Esophagus squamous epithelium (tissue), 5 donors: ENCODE measurements around the gene TTC24. TPM values are rescaled to one million over a fixed set of nuclear protein-coding genes. Genes with fewer than 3 reads are reported as not detected.
"Not testable (repeated sequence)": the region's sequence is repeated elsewhere in the genome, so short reads cannot be mapped to it uniquely, and the experiment has no call there.

Experiments used
- DNase-seq: peaks from one replicate; lab custom pipeline; 2025; lab: John Stamatoyannopoulos, UW
- H3K27ac ChIP-seq, 4 donors: fragments of 200-600 bp; sonication (generic); one replicate each; pipeline ENCODE4 v1.5.1; 2016 to 2019; ENCODE audit warnings: mild to moderate bottlenecking in 1 of 4
- H3K27me3 ChIP-seq, 4 donors: fragments of 200-600 bp; sonication (generic); 1 replicate in 3 of 4; 2 replicates in 1 of 4; pipeline versions ENCODE4 v1.5.1 to v1.6.0; 2017 to 2021; ENCODE audit warnings: antibody characterized with exemption in 1 of 4
- H3K36me3 ChIP-seq, 3 donors: fragments of 200-600 bp; sonication (generic); one replicate each; pipeline ENCODE4 v1.5.1; 2016 to 2019
- H3K4me1 ChIP-seq, 3 donors: fragments of 200-600 bp; sonication (generic); one replicate each; pipeline ENCODE4 v1.5.1; 2017 to 2019
- H3K4me3 ChIP-seq, 4 donors: fragments of 200-600 bp; sonication (generic); 1 replicate in 3 of 4; 2 replicates in 1 of 4; pipeline ENCODE4 v1.5.1; 2016 to 2019; ENCODE audit warnings: mild to moderate bottlenecking in 2 of 4, moderate library complexity in 1 of 4
- H3K9me3 ChIP-seq, 3 donors: fragments of 200-600 bp; sonication (generic); one replicate each; pipeline ENCODE4 v1.5.1; 2016 to 2019
- CTCF ChIP-seq, 6 experiments: fragments of 450-650 bp in 4 of 6; fragments of 200-600 bp in 2 of 6; sonication (generic) in 2 of 6; IDR thresholded peaks; one replicate each; pipeline ENCODE4 v1.5.1; 2016 to 2019; ENCODE audit warnings: antibody characterized with exemption in 6 of 6, mild to moderate bottlenecking in 4 of 6, moderate library complexity in 4 of 6
- POLR2A ChIP-seq, 4 donors: fragments of 450-650 bp; IDR thresholded peaks; one replicate each; pipeline ENCODE4 v1.6.1; 2017; ENCODE audit warnings: antibody characterized with exemption in 4 of 4, mild to moderate bottlenecking in 4 of 4, moderate library complexity in 3 of 4
- WGBS, 2 donors: methylation state at CpG; one replicate each; pipeline ENCODE4 v1.1.5; 2018; 5-methylcytosine and 5-hydroxymethylcytosine counted together
- intact Hi-C: fragments of 100-400 bp; cut with DNase I; formaldehyde crosslinking; loops from one replicate; pipeline ENCODE4 v1.15.0; 2022
- total RNA-seq, 4 donors: library from RNA; depleted of rRNA; stranded (reverse); fragments of >200 nt; gene quantifications; one replicate each; pipeline ENCODE4 v1.1.0, GENCODE V29; 2016
- donor health status: DM: yes; HTN: yes; CAD: no.

TTC24 gene
- total RNA-seq, 4 donors from 2014 or later: not detected

- Histone ChIP-seq H3K27me3 (no peaks in the 10 kb centered on the region), H3K9me3 (no peaks in the 10 kb centered on the region), H3K27ac (peak overlapping the region; percentile 71 to 87 (median 84)), H3K4me3 (peak overlapping the region; percentile 55 to 80 (median 68)), H3K36me3 (peaks cover 0 to 28% (median 0%) of the 10 kb centered on the region in 3 donors), H3K4me1 (peaks cover 17 to 31% (median 25%) of the 10 kb centered on the region in 3 donors)
- DNase-seq: no peak
- intact Hi-C loops: loop anchor here (5.0 kb wide), 1 partner anchor 145 kb away; no protein-coding TSS in a partner anchor
- TF ChIP-seq POLR2A (IDR thresholded peaks at IDR 0.05): no peak
- TF ChIP-seq CTCF (IDR thresholded peaks at IDR 0.05): no peak
- 29 to 57% methylated on average over 10 to 12 of the region's 12 CpGs for WGBS, 2 donors
These were observed 22.4 kb downstream of the TTC24 start for GRCh38 chr1:156601892-156602291.

GRCh38 chr1:156602557-156602993 is 23.1 kb downstream of the TTC24 start:
- Histone ChIP-seq H3K4me1 (peaks cover 17 to 31% (median 25%) of the 10 kb centered on the region in 3 donors), H3K27ac (no peak overlapping the region), H3K9me3 (no peaks in the 10 kb centered on the region), H3K4me3 (no peak overlapping the region), H3K36me3 (peaks cover 0 to 21% (median 0%) of the 10 kb centered on the region in 3 donors), H3K27me3 (no peaks in the 10 kb centered on the region)
- no peak for DNase-seq
- no peak for TF ChIP-seq POLR2A (IDR thresholded peaks at IDR 0.05)
- TF ChIP-seq CTCF (IDR thresholded peaks at IDR 0.05): peak in 3 of 6 experiments; percentile 20 to 23 (median 21)
- WGBS, 2 donors: 16 to 29% methylated on average over 9 to 10 of the region's 10 CpGs
- intact Hi-C loops: loop anchor here (5.0 kb wide), 1 partner anchor 145 kb away; no protein-coding TSS in a partner anchor

GRCh38 chr1:156607344-156607743 is 27.8 kb downstream of the TTC24 start:
- H3K4me3 ChIP-seq, H3K36me3 ChIP-seq, H3K9me3 ChIP-seq, DNase-seq, intact Hi-C loops, H3K27ac ChIP-seq: not testable (repeated sequence)
- WGBS, 2 donors: 66 to 77% methylated on average over 4 of the region's 4 CpGs
- Histone ChIP-seq H3K4me1 (peaks cover 0 to 12% (median 4%) of the 10 kb centered on the region in 3 donors), H3K27me3 (peaks cover 0 to 23% (median 0%) of the 10 kb centered on the region in 4 donors)

GRCh38 chr1:156608036-156608674 is 28.6 kb downstream of the TTC24 start:
- Histone ChIP-seq H3K36me3 (no peaks in the 10 kb centered on the region), H3K27me3 (peaks cover 0 to 31% (median 0%) of the 10 kb centered on the region in 4 donors), H3K27ac (no peak overlapping the region), H3K9me3 (no peaks in the 10 kb centered on the region), H3K4me1 (peaks cover 0 to 4% (median 0%) of the 10 kb centered on the region in 3 donors), H3K4me3 (no peak overlapping the region)
- no peak for TF ChIP-seq POLR2A (IDR thresholded peaks at IDR 0.05)
- peak; percentile 66 to 80 (median 74) for TF ChIP-seq CTCF (IDR thresholded peaks at IDR 0.05)
- 26 to 29% methylated on average over 7 of the region's 7 CpGs for WGBS, 2 donors
- no peak for DNase-seq
- intact Hi-C loops: no loop called here

- TF ChIP-seq CTCF (IDR thresholded peaks at IDR 0.05) (peak in 5 of 6 experiments; percentile 46 to 72 (median 53)), POLR2A (IDR thresholded peaks at IDR 0.05) (no peak)
- no peak overlapping the region for H3K4me3 ChIP-seq
- intact Hi-C loops: no loop called here
- peaks cover 0 to 32% (median 0%) of the 10 kb centered on the region in 4 donors for H3K27me3 ChIP-seq
- peaks cover 0 to 4% (median 0%) of the 10 kb centered on the region in 3 donors for H3K4me1 ChIP-seq
- 30 to 31% methylated on average over 6 of the region's 6 CpGs for WGBS, 2 donors
- H3K27ac ChIP-seq: no peak overlapping the region
- H3K36me3 ChIP-seq: no peaks in the 10 kb centered on the region
- DNase-seq: no peak
- H3K9me3 ChIP-seq: no peaks in the 10 kb centered on the region
These were observed 29.5 kb downstream of the TTC24 start for GRCh38 chr1:156608981-156609380.

- not testable (repeated sequence) for H3K4me1 ChIP-seq, H3K27ac ChIP-seq, DNase-seq, H3K4me3 ChIP-seq, H3K36me3 ChIP-seq, H3K9me3 ChIP-seq
- H3K27me3 ChIP-seq: peaks cover 0 to 36% (median 0%) of the 10 kb centered on the region in 4 donors
- intact Hi-C loops: loop anchor here (10.0 kb wide), 1 partner anchor 225 kb away; no protein-coding TSS in a partner anchor
- 77 to 85% methylated on average over 9 of the region's 9 CpGs for WGBS, 2 donors
These were observed 30.5 kb downstream of the TTC24 start for GRCh38 chr1:156610072-156610471.
